Muscle layer of colon (tissue), 2 donors: ENCODE measurements around the gene NRIP1.

Experiments
- H3K27ac ChIP-seq: one replicate; pipeline ENCODE4 v1.7.0; 2013; ENCODE audit warnings: low read depth, mild to moderate bottlenecking, low read length, moderate library complexity
- H3K27me3 ChIP-seq, 2 donors: one replicate each; pipeline ENCODE4 v1.7.0; 2013; ENCODE audit warnings: low read length in 2 of 2, mild to moderate bottlenecking in 2 of 2; ENCODE audit not compliant: insufficient read depth in 2 of 2, control insufficient read depth in 1 of 2
- H3K36me3 ChIP-seq: one replicate; pipeline ENCODE4 v1.7.0; 2013; ENCODE audit warnings: mild to moderate bottlenecking, low read length; ENCODE audit not compliant: insufficient read depth
- H3K4me1 ChIP-seq: one replicate; pipeline ENCODE4 v1.7.0; 2013; ENCODE audit warnings: mild to moderate bottlenecking, low read length; ENCODE audit not compliant: insufficient read depth
- H3K4me3 ChIP-seq, 2 donors: one replicate each; pipeline ENCODE4 v1.7.0; 2013; ENCODE audit warnings: low read length in 2 of 2, low read depth in 1 of 2, mild to moderate bottlenecking in 1 of 2, moderate library complexity in 1 of 2
- H3K9ac ChIP-seq: one replicate; pipeline ENCODE4 v1.7.0; 2013; ENCODE audit warnings: low read length
- H3K9me3 ChIP-seq: one replicate; pipeline ENCODE4 v1.7.0; 2013; ENCODE audit warnings: mild to moderate bottlenecking, low read length
- donor health status: abdominal sarcoma.
- donor health status: Adenocarcinoma of cecum.

The NRIP1 gene

DNA sequence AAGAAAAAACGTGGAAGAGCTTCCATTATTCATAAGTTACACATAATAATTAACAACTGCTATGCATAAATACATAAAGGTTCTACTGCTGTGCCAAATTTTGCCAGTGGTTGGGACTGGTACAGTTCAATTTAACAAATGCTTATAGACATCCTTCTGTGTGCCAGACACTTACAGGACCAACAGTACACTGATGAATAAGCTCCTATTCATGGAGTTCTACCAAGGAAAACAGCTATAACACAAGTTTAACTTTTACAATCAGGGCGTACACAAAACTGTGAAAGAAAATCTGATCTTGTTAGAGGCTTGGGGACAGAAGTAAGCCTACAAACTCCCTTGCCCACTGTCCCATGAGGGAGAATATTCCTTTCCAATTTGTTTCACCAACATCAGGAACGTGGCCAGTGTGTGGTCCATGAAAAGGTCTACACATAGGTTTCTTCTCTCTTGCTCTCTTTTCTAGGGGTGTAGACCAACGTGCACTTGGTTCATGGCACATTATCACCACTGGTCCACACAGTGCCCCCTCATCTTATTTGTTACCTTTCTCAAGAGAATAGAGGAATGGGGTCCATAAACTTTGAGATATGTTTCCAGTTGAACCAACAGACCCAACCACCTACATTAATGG is 10.1 kb downstream of the NRIP1 start:
- no peak overlapping the region for H3K4me3 ChIP-seq
- H3K4me1 ChIP-seq = peaks cover 61% of the 10 kb centered on the region

DNA sequence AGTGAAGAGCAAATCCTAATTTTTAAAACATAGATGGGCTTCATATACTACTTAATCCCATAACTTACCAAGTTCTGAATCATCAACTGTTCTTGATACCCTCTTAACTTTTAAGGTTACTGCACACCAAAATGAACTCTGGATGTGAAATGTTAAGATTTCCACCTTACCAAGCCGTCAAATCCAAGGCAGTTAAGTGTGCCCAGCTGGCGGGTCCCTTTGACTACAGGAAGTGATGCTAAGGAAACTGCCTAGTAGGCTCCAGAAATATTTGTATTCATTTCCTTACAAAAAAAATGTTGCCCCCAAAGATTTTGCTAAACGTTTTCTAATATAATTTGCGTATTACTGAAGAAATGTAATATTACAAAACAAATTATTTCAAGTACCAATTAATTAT is 10.7 kb downstream of the NRIP1 start:
- peaks cover 61% of the 10 kb centered on the region for H3K4me1 ChIP-seq

More for the DNA sequence above, 10.1 kb downstream of the NRIP1 start:
- H3K27ac ChIP-seq = no peak overlapping the region
- no peaks in the 10 kb centered on the region for H3K9me3 ChIP-seq
- no peak overlapping the region for H3K9ac ChIP-seq
- no peaks in the 10 kb centered on the region for H3K36me3 ChIP-seq
- no peaks in the 10 kb centered on the region for H3K27me3 ChIP-seq

DNA sequence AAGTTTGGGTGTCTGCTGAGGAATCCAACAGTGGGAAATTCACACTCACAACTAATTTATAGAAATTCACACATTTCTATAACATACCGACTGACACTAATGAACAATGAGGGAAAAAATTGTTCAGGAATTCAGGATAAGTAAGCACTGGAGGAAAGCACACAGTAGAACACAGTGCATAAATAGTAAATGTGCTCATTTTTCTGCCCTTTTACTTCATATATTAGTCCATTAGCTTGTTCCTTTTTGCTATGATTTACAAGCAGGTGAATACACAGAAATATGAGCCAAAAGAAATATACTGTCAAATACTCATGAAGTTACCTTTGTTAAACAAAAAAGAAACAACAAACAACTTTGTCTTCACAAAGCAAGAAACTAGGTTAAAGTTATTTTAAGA is 11.3 kb downstream of the NRIP1 start:
- Histone ChIP-seq H3K4me3 (no peak overlapping the region), H3K27ac (no peak overlapping the region), H3K9me3 (no peaks in the 10 kb centered on the region), H3K27me3 (no peaks in the 10 kb centered on the region), H3K9ac (no peak overlapping the region), H3K4me1 (peaks cover 61% of the 10 kb centered on the region), H3K36me3 (no peaks in the 10 kb centered on the region)

More for the DNA sequence above, 10.7 kb downstream of the NRIP1 start:
- Histone ChIP-seq H3K9me3 (no peaks in the 10 kb centered on the region), H3K27me3 (no peaks in the 10 kb centered on the region), H3K9ac (no peak overlapping the region), H3K36me3 (no peaks in the 10 kb centered on the region), H3K4me3 (no peak overlapping the region), H3K27ac (no peak overlapping the region)

DNA sequence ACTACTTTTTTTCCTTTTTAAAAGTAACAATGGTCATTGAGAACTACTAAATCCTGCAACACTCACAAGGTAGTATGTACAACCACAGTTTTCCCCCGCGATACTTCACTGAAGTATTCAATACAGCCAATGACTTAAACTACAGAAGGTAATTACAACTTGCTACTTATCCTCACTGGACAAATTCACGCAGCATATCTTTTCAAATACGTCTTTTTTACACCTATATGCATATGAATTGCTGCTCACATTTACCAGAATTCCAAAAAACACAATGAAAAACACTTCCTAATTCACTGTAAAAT is 12.4 kb downstream of the NRIP1 start:
- Histone ChIP-seq H3K27me3 (no peaks in the 10 kb centered on the region), H3K4me3 (no peak overlapping the region), H3K36me3 (no peaks in the 10 kb centered on the region), H3K4me1 (peaks cover 54% of the 10 kb centered on the region), H3K27ac (no peak overlapping the region), H3K9ac (no peak overlapping the region), H3K9me3 (no peaks in the 10 kb centered on the region)

DNA sequence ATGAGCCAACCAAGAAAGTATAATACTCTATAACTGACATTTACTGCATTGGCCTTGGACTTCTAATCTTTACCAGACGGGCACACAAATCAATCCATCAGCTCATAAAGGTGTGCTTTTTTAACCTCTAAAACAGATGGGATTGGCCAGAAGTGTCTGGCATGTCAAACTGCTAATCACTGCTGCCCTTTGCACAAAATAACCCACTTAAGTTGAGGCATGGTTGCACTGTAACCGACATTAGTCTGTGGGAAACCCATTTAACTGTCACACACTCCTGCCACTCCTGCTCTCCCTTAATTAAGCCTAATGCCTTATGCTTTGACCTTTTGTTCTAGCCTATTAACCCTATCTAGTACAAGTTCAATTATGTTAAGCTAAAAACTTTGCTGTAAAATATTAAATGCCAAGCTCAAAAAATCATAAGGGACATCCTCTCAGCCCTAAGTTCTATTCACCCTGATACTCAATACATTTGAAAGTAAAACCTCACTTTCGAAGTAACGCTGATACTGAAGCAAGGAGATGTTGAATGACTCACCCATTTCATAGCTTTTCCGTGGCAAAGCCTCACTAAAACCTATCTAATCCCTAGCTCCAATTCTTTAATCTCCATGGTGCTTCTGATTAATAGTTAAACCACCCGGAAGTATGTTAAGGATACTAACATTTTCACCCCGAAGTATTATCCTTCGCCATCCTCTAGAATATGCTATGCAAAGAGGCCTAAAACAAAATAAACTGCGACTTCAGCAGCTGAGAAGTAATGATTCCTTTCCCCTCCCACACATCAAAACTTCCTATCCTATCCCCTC is 12.9 kb downstream of the NRIP1 start:
- Histone ChIP-seq H3K36me3 (no peaks in the 10 kb centered on the region), H3K27me3 (no peaks in the 10 kb centered on the region), H3K9ac (no peak overlapping the region), H3K9me3 (no peaks in the 10 kb centered on the region), H3K27ac (no peak overlapping the region), H3K4me3 (no peak overlapping the region), H3K4me1 (peaks cover 51% of the 10 kb centered on the region)

DNA sequence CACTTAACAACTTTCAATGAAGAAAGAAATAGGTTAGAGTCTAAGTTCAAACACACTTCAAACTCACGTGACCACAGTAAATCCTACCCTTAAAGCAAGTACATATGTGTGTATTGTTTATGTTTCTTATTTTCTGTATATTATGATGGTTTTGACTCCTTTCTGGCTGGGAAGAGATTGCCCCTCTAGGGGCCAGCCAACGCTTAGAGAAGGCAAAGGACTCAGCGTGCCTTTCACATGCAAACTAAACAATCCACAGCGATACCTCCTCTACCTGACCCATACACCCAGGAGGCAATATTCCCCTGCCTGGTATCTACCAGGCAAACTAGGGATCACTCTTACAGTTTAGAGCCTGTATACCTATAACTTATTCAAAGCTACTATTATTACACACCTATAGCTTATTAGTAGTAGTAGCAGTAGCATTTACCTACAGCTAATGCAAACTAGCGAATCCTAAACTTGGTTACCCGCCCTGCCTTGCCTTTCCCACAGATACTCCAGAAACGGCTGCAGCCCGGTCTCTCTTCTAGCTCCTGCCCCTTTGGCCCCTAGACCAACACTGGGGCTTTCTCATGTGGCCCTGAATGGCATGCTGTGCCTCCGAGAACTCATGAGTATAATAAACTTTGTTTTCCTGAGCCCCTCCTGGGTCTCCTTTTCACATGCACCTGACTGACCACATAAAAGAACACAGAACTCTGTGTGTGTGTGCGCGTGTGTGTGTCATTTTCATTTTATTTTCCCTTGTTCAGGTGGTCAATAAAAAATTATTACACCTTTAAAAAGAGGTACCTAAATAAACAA is 14.0 kb downstream of the NRIP1 start:
- Histone ChIP-seq H3K4me3 (no peak overlapping the region), H3K27ac (no peak overlapping the region), H3K36me3 (no peaks in the 10 kb centered on the region), H3K4me1 (peaks cover 44% of the 10 kb centered on the region), H3K9me3 (no peaks in the 10 kb centered on the region), H3K9ac (no peak overlapping the region), H3K27me3 (no peaks in the 10 kb centered on the region)

DNA sequence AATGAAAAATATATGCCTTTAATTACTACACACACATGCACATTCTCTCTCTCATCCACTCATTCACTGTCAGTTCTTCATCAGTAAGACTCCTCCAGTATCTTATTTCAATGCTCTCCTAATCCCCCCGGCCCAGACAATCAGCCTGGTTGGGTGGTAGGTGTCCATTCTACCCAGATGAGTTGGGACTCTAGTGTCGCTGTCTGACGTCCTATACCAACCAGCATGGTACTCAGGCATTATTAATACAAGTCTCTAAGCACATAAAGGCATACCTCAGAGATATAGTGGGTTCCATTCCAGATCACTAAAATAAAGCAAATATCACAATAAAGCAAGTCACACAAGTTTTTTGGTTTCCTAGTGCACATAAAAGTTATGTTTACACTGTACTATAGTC is 19.8 kb downstream of the NRIP1 start:
- H3K4me1 ChIP-seq = no peaks in the 10 kb centered on the region
- no peaks in the 10 kb centered on the region for H3K9me3 ChIP-seq
- peaks cover 7% of the 10 kb centered on the region for H3K36me3 ChIP-seq
- H3K4me3 ChIP-seq = no peak overlapping the region
- no peaks in the 10 kb centered on the region for H3K27me3 ChIP-seq
- no peak overlapping the region for H3K9ac ChIP-seq
- H3K27ac ChIP-seq = no peak overlapping the region

DNA sequence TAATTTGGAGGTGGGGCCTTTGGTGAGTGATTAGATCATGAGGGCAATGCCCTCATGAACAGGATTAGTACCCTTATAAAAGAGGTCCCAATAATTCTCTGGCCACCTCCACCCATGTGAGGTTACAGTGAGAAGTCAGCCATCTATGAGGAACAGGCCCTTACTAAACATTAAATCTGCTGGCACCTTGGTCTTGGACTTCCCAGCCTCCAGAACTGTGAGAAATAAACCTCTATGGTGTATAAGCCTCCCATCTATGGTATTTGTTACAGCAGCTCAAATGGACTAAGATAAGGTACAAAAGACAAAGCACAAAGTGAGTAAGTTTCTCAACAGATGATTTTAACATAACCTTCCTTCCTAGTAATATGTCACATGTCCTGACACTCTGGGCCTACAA is 22.3 kb downstream of the NRIP1 start:
- Histone ChIP-seq H3K27me3 (no peaks in the 10 kb centered on the region), H3K9me3 (no peaks in the 10 kb centered on the region), H3K4me3 (no peak overlapping the region), H3K9ac (no peak overlapping the region), H3K4me1 (no peaks in the 10 kb centered on the region), H3K36me3 (peaks cover 7% of the 10 kb centered on the region), H3K27ac (no peak overlapping the region)

DNA sequence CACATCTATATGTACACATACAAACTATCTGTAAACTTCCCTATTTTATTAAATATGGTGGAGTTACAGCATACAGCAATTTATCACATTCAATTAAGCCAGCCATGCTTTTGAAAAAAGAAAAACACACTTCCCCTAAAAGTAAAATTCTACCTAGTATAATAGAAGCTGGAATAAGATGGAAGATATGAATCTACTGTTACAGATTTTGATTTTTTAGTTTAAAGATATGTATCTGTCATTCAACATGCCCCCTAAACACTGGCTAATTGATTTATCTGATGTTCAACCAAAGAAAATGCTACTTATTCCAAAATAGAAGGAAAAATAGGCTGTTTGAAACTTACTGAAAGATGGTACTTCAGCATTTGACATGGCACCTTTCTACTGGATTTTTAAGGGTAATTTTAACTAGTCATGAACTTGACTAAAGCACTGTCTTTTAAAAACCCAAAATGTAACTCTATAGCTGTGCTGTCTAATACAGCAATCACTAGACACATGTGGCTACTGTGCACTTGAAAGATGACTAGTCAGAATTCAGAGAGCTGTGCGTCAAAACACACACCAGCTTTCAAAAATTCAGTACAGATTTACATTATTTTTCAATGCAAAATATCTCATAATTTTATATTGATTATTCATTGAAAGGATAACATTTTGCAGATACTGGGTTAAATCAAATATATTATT is 25.0 kb downstream of the NRIP1 start:
- Histone ChIP-seq H3K27ac (no peak overlapping the region), H3K27me3 (no peaks in the 10 kb centered on the region), H3K9ac (no peak overlapping the region), H3K4me3 (no peak overlapping the region), H3K36me3 (peaks cover 7% of the 10 kb centered on the region), H3K4me1 (no peaks in the 10 kb centered on the region), H3K9me3 (no peaks in the 10 kb centered on the region)

DNA sequence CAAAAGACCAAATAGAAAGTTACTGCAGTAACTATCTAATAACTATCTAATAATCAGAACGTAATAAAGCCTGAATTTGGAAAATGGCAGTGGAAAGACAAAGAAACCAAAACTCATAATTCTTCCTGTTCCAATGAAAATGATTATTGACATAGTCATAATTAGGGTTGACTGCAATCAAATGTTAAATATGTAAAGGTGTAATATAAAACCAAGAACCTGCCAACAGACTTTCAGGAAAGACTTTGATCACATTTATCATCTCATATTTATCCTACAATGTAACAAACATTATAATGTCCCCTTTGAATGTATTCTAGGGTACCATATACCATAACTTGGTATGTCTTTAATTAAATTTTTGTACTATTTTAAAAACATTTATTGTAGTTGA is 26.9 kb downstream of the NRIP1 start:
- Histone ChIP-seq H3K27ac (no peak overlapping the region), H3K4me3 (no peak overlapping the region), H3K9ac (no peak overlapping the region), H3K36me3 (peaks cover 7% of the 10 kb centered on the region), H3K27me3 (no peaks in the 10 kb centered on the region), H3K4me1 (peaks cover 9% of the 10 kb centered on the region), H3K9me3 (no peaks in the 10 kb centered on the region)
